ENCODE data around the gene NXPE1.
"Not testable (repeated sequence)": the region's sequence is repeated elsewhere in the genome, so short reads cannot be mapped to it uniquely, and the experiment has no call there.

Gene NXPE1

GRCh38 chr11:114604886-114605285, 45.2 kb upstream of the NXPE1 start:
- H3K9me3 ChIP-seq (ENCODE audit: low read length), result no peaks in the 10 kb centered on the region
- TF ChIP-seq EZH2 (IDR thresholded peaks at IDR 0.05; ENCODE audit: borderline replicate concordance, low read length) (no peak), CTCF (IDR thresholded peaks at IDR 0.05; ENCODE audit: low read length) (no peak)

GRCh38 chr11:114604179-114604813, 44.6 kb upstream of the NXPE1 start:
- Histone ChIP-seq H3K4me1 (ENCODE audit: insufficient read depth, low read length, severe bottlenecking) (no peaks in the 10 kb centered on the region), H3K27me3 (ENCODE audit: insufficient read depth, low read length) (no peaks in the 10 kb centered on the region), H3K4me3 (ENCODE audit: low read depth, low read length, poor library complexity, severe bottlenecking) (no peak overlapping the region), H3K4me2 (ENCODE audit: low read length) (no peak overlapping the region), H4K20me1 (ENCODE audit: insufficient read depth, low read length) (no peaks in the 10 kb centered on the region), H3K9me3 (ENCODE audit: low read length) (no peaks in the 10 kb centered on the region), H2AFZ (ENCODE audit: low read length) (no peak overlapping the region), H3K36me3 (ENCODE audit: insufficient read depth, low read length) (no peaks in the 10 kb centered on the region), H3K27ac (ENCODE audit: low read depth, low read length, poor library complexity, severe bottlenecking) (no peak overlapping the region), H3K9ac (ENCODE audit: low read length) (no peak overlapping the region), H3K79me2 (ENCODE audit: insufficient read depth, low read length) (no peaks in the 10 kb centered on the region), H3K9me2 (ENCODE audit: low read depth, low read length) (no peaks in the 10 kb centered on the region), H3F3A (ENCODE audit: insufficient read depth, low read length) (no peaks in the 10 kb centered on the region)
- TF ChIP-seq EZH2 (IDR thresholded peaks at IDR 0.05; ENCODE audit: borderline replicate concordance, low read length) (no peak), CTCF (IDR thresholded peaks at IDR 0.05; ENCODE audit: low read length) (no peak)

More at GRCh38 chr11:114604886-114605285, 45.2 kb upstream of the NXPE1 start:
- Histone ChIP-seq H3K36me3 (ENCODE audit: insufficient read depth, low read length) (no peaks in the 10 kb centered on the region), H3K9ac (ENCODE audit: low read length) (no peak overlapping the region), H3K4me1 (ENCODE audit: insufficient read depth, low read length, severe bottlenecking) (no peaks in the 10 kb centered on the region), H4K20me1 (ENCODE audit: insufficient read depth, low read length) (no peaks in the 10 kb centered on the region), H3K9me2 (ENCODE audit: low read depth, low read length) (no peaks in the 10 kb centered on the region), H3K27ac (ENCODE audit: low read depth, low read length, poor library complexity, severe bottlenecking) (no peak overlapping the region), H2AFZ (ENCODE audit: low read length) (no peak overlapping the region), H3K4me2 (ENCODE audit: low read length) (no peak overlapping the region), H3K4me3 (ENCODE audit: low read depth, low read length, poor library complexity, severe bottlenecking) (no peak overlapping the region), H3F3A (ENCODE audit: insufficient read depth, low read length) (no peaks in the 10 kb centered on the region), H3K27me3 (ENCODE audit: insufficient read depth, low read length) (no peaks in the 10 kb centered on the region), H3K79me2 (ENCODE audit: insufficient read depth, low read length) (no peaks in the 10 kb centered on the region)

GRCh38 chr11:114603151-114603550, 43.5 kb upstream of the NXPE1 start:
- not testable (repeated sequence) for H3K4me2 ChIP-seq (ENCODE audit: low read length); H3K4me3 ChIP-seq (ENCODE audit: low read depth, low read length, poor library complexity, severe bottlenecking); H3K36me3 ChIP-seq (ENCODE audit: insufficient read depth, low read length); H3K9ac ChIP-seq (ENCODE audit: low read length); H3K27me3 ChIP-seq (ENCODE audit: insufficient read depth, low read length); H3K9me3 ChIP-seq (ENCODE audit: low read length); H3K9me2 ChIP-seq (ENCODE audit: low read depth, low read length); H3K4me1 ChIP-seq (ENCODE audit: insufficient read depth, low read length, severe bottlenecking); H3K79me2 ChIP-seq (ENCODE audit: insufficient read depth, low read length); H3K27ac ChIP-seq (ENCODE audit: low read depth, low read length, poor library complexity, severe bottlenecking); H2AFZ ChIP-seq (ENCODE audit: low read length); H4K20me1 ChIP-seq (ENCODE audit: insufficient read depth, low read length); H3F3A ChIP-seq (ENCODE audit: insufficient read depth, low read length)

GRCh38 chr11:114598461-114598860, 38.8 kb upstream of the NXPE1 start:
- no peak overlapping the region for H3K9ac ChIP-seq (ENCODE audit: low read length)
- no peaks in the 10 kb centered on the region for H3K36me3 ChIP-seq (ENCODE audit: insufficient read depth, low read length)
- H3K9me2 ChIP-seq (ENCODE audit: low read depth, low read length), result no peaks in the 10 kb centered on the region
- no peaks in the 10 kb centered on the region for H3K4me1 ChIP-seq (ENCODE audit: insufficient read depth, low read length, severe bottlenecking)
- H3K79me2 ChIP-seq (ENCODE audit: insufficient read depth, low read length), result no peaks in the 10 kb centered on the region
- H3K27me3 ChIP-seq (ENCODE audit: insufficient read depth, low read length), result no peaks in the 10 kb centered on the region
- no peak for TF ChIP-seq CTCF (IDR thresholded peaks at IDR 0.05; ENCODE audit: low read length)
- TF ChIP-seq EZH2 (IDR thresholded peaks at IDR 0.05; ENCODE audit: borderline replicate concordance, low read length), result no peak
- no peaks in the 10 kb centered on the region for H3K9me3 ChIP-seq (ENCODE audit: low read length)
- H3K4me3 ChIP-seq (ENCODE audit: low read depth, low read length, poor library complexity, severe bottlenecking), result no peak overlapping the region
- no peaks in the 10 kb centered on the region for H4K20me1 ChIP-seq (ENCODE audit: insufficient read depth, low read length)
- H3F3A ChIP-seq (ENCODE audit: insufficient read depth, low read length), result no peaks in the 10 kb centered on the region
- H2AFZ ChIP-seq (ENCODE audit: low read length), result no peak overlapping the region
- H3K4me2 ChIP-seq (ENCODE audit: low read length), result no peak overlapping the region
- no peak overlapping the region for H3K27ac ChIP-seq (ENCODE audit: low read depth, low read length, poor library complexity, severe bottlenecking)

Data from OCI-LY1 (cell line).